Neural cell (in vitro differentiated cells): ENCODE results near the gene UBN2.

Experiments
- EZH2 ChIP-seq: fragments of 200-600, 300-800 bp; shearing (Covaris generic), sonication (generic); IDR thresholded peaks from 2 replicates; pipeline ENCODE4 v1.6.1; 2014; ENCODE audit warnings: antibody characterized with exemption, low read length, borderline replicate concordance, mild to moderate bottlenecking; ENCODE audit not compliant: insufficient read depth, poor library complexity, severe bottlenecking
- TF ChIP-seq, protein P1 (sequence below): fragments of 450-650 bp; IDR thresholded peaks from 2 replicates; pipeline ENCODE4 v1.5.1; 2014; ENCODE audit warnings: antibody characterized with exemption, mild to moderate bottlenecking, moderate library complexity; ENCODE audit not compliant: poor library complexity, severe bottlenecking

DNA sequence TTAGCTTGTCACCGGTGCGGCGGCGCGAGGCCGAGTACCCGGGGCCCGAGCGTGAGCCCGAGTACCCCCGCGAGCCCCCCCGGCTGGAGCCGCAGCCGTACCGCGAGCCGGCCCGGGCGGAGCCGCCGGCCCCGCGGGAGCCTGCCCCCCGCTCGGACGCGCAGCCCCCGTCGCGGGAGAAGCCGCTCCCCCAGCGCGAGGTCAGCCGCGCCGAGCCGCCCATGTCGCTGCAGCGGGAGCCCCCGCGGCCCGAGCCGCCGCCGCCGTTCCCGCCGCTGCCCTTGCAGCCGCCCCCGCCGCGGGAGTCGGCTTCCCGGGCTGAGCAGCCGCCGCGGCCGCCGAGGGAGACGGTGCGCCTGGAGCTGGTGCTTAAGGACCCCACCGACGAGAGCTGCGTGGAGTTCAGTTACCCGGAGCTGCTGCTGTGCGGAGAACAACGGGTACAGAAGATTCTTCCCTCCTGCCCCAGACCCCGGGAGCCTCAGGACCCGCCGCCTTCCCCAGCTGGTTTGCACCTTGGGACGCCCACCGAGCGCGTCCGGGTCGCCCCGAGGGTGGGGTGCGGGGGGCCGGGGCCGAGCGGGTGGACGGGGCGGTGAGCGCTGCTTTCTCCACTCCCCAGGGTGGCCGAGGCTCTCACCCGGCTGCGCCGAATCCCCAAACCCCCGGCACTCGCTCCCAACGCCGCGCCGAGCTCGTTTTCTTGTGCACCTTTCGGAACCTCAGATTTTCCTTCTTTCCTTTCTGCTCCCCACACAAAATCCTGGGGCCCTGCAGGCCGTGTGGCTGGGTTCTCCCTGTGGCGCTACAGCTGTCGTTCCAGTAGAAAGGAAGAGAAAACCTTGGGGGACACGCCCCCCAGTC lies 708 bp downstream of the UBN2 start:
- TF ChIP-seq, protein P1, sequence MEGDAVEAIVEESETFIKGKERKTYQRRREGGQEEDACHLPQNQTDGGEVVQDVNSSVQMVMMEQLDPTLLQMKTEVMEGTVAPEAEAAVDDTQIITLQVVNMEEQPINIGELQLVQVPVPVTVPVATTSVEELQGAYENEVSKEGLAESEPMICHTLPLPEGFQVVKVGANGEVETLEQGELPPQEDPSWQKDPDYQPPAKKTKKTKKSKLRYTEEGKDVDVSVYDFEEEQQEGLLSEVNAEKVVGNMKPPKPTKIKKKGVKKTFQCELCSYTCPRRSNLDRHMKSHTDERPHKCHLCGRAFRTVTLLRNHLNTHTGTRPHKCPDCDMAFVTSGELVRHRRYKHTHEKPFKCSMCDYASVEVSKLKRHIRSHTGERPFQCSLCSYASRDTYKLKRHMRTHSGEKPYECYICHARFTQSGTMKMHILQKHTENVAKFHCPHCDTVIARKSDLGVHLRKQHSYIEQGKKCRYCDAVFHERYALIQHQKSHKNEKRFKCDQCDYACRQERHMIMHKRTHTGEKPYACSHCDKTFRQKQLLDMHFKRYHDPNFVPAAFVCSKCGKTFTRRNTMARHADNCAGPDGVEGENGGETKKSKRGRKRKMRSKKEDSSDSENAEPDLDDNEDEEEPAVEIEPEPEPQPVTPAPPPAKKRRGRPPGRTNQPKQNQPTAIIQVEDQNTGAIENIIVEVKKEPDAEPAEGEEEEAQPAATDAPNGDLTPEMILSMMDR, result no peak
- TF ChIP-seq EZH2, result no peak
